K562 (cell line): ENCODE data around the gene WTAP. TPM values are rescaled to one million over a fixed set of nuclear protein-coding genes. Genes with fewer than 3 reads are reported as not detected.

Experiments used
- ATAC-seq: fragments of 200-7000 bp; cut with Tn5 transposase; 3 replicates; pipeline ENCODE4 v1.9.1; 2020; ENCODE audit warnings: moderate library complexity
- BruUV-seq: library from RNA; stranded (reverse); fragments of 400-500 nt; replicated peaks from 2 replicates; lab custom pipeline; 2021; lab: Mats Ljungman, UMichigan
- CTCF ChIA-PET: fragments of 300-600 bp; formaldehyde crosslinking; extraction: SDS; loops from one replicate; lab custom pipeline; 2021; ENCODE audit warnings: low intra/inter-chr PET ratio; lab: Yijun Ruan, JAX
- POLR2A ChIA-PET: fragments of 300-600, 350-650 bp; sonication (Branson Sonifier 250); formaldehyde crosslinking; extraction: SDS; loops from one replicate; lab custom pipeline; 2021; ENCODE audit warnings: antibody characterized with exemption, inconsistent platforms; lab: Yijun Ruan, JAX
- DNase-seq, 4 experiments: peaks; one replicate each; pipeline versions ENCODE4 v3.0.0 to v3.0.0-alpha.2; 2011 to 2018; ENCODE audit warnings: low spot score in 3 of 4, mixed read lengths in 3 of 4; ENCODE audit errors: extremely low read depth in 1 of 4
- FAIRE-seq: peaks from 2 replicates; lab custom pipeline; 2011; peaks lifted over from hg19 to GRCh38; lab: Jason Lieb, UNC
- H2AFZ ChIP-seq: 2 replicates; pipeline ENCODE4 v1.6.0; 2011; ENCODE audit warnings: low read depth, low read length, control low read depth, inconsistent platforms
- H3K27ac ChIP-seq: fragments of 200-600 bp; 3 replicates; pipeline ENCODE4 v1.8.0; 2011; ENCODE audit warnings: low read depth, mild to moderate bottlenecking, control low read depth, inconsistent platforms, low read length, moderate library complexity, mixed read lengths; ENCODE audit errors: extremely low read depth
- H3K27me3 ChIP-seq, 2 experiments: fragments of 300-600 bp in 1 of 2; 2 replicates in 1 of 2; 3 replicates in 1 of 2; pipeline versions ENCODE4 v1.6.0 to v1.8.0; 2011; ENCODE audit warnings: inconsistent platforms in 2 of 2, low read length in 2 of 2, mild to moderate bottlenecking in 1 of 2, mixed read lengths in 1 of 2, moderate library complexity in 1 of 2; ENCODE audit not compliant: control insufficient read depth in 2 of 2, insufficient read depth in 2 of 2
- H3K36me3 ChIP-seq: fragments of 300-600 bp; 3 replicates; pipeline ENCODE4 v1.8.0; 2011; ENCODE audit warnings: mild to moderate bottlenecking, low read length, inconsistent platforms; ENCODE audit not compliant: control insufficient read depth, insufficient read depth
- H3K4me1 ChIP-seq, 2 experiments: fragments of 200-600 bp in 1 of 2; replicated peaks in 1 of 2; 2 replicates in 1 of 2; 3 replicates in 1 of 2; pipeline versions ENCODE4 v1.5.1 to v1.8.0; 2011; ENCODE audit warnings: inconsistent platforms in 2 of 2, low read length in 2 of 2, mild to moderate bottlenecking in 1 of 2, mixed read lengths in 1 of 2, moderate library complexity in 1 of 2; ENCODE audit not compliant: control insufficient read depth in 2 of 2, insufficient read depth in 2 of 2
- H3K4me2 ChIP-seq: 2 replicates; pipeline ENCODE4 v1.6.1; 2011; ENCODE audit warnings: low read length, control low read depth, inconsistent platforms, mixed read lengths; ENCODE audit not compliant: insufficient read depth
- H3K4me3 ChIP-seq: fragments of 200-600 bp; sonication (generic), shearing (Covaris generic); 2 replicates; pipeline ENCODE4 v1.5.1; 2016; ENCODE audit warnings: control low read depth, inconsistent platforms
- H3K79me2 ChIP-seq: fragments of 200-600 bp; 3 replicates; pipeline ENCODE4 v1.8.0; 2011; ENCODE audit warnings: low read length, inconsistent platforms; ENCODE audit not compliant: control insufficient read depth, insufficient read depth
- H3K9ac ChIP-seq, 2 experiments: 2 replicates each; pipeline versions ENCODE4 v1.6.0 to v1.6.1; 2011; ENCODE audit warnings: low read depth in 2 of 2, low read length in 2 of 2, control low read depth in 1 of 2, inconsistent platforms in 1 of 2, mild to moderate bottlenecking in 1 of 2, mixed read lengths in 1 of 2; ENCODE audit not compliant: insufficient read depth in 1 of 2
- H3K9me1 ChIP-seq: one replicate; pipeline ENCODE4 v1.6.0; 2011; ENCODE audit warnings: inconsistent platforms, mild to moderate bottlenecking, low read length, moderate library complexity; ENCODE audit not compliant: control insufficient read depth, insufficient read depth
- H3K9me3 ChIP-seq: replicated peaks from 2 replicates; pipeline ENCODE4 v1.5.1; 2011; ENCODE audit warnings: low read depth, low read length, inconsistent platforms; ENCODE audit not compliant: control insufficient read depth, insufficient read depth
- H4K20me1 ChIP-seq: replicated peaks from 2 replicates; pipeline ENCODE4 v1.6.1; 2011; ENCODE audit warnings: low read length, inconsistent platforms, mixed read lengths; ENCODE audit not compliant: control insufficient read depth, insufficient read depth
- ILK ChIP-seq: fragments of 450-650 bp; IDR thresholded peaks from 2 replicates; pipeline ENCODE4 v1.6.1; 2016; ENCODE audit warnings: missing genetic modification characterization, low read depth, mild to moderate bottlenecking, missing compliant biosample characterization, moderate library complexity, borderline replicate concordance
- SMAD4 ChIP-seq: fragments of 250-450 bp; sonication (Bioruptor Pico); conservative IDR thresholded peaks from 2 replicates; pipeline ENCODE4 v1.8.0; 2021; ENCODE audit warnings: inconsistent platforms, mild to moderate bottlenecking, moderate library complexity
- ZNF175 ChIP-seq: fragments of 200-800 bp; sonication (Bioruptor generic); IDR thresholded peaks from 2 replicates; pipeline ENCODE4 v1.6.1; 2016; ENCODE audit warnings: low read depth, mild to moderate bottlenecking, missing genetic modification characterization, missing compliant biosample characterization
- WGBS: fragments of 100-300 bp; shearing (Covaris generic); methylation state at CpG from one replicate; pipeline ENCODE4 v1.1.6; 2016; ENCODE audit warnings: low coverage, mixed read lengths; ENCODE audit not compliant: insufficient coverage; ENCODE audit errors: missing lambda C conversion rate; 5-methylcytosine and 5-hydroxymethylcytosine counted together
- in situ Hi-C: fragments of 300-500 bp; cut with MboI; formaldehyde crosslinking; loops from 4 replicates; pipeline ENCODE4 v1.15.0; 2018; ENCODE audit warnings: inconsistent platforms, mixed read lengths
- intact Hi-C: fragments of 100-400 bp; cut with micrococcal nuclease; formaldehyde crosslinking; loops from 2 replicates; pipeline ENCODE4 v1.14.2; 2022
- polyA plus RNA-seq, 8 experiments: library from polyadenylated mRNA; depleted of rRNA in 4 of 8; stranded (reverse) in 5 of 8; unstranded in 3 of 8; fragments of >200 nt; fragmentation: Nextera tagmentation in 2 of 8; fragmentation: Illumina TruSeq in 1 of 8; extraction: Ambion mirVana in 2 of 8; extraction: Trizol in 1 of 8; gene quantifications; 2 replicates each; pipeline versions ENCODE4 v1.2.1 to v1.2.3, GENCODE V29; 2011 to 2014; ENCODE audit warnings: inconsistent platforms in 1 of 8, missing spikeins in 1 of 8
- total RNA-seq, 7 experiments: library from RNA; depleted of rRNA in 6 of 7; stranded (reverse); fragments of >200 nt in 6 of 7; fragmentation: Illumina TruSeq in 2 of 7; extraction: Trizol in 2 of 7; gene quantifications; 2 replicates each; pipeline versions ENCODE4 v1.2.1 to v1.2.3, GENCODE V29; 2011 to 2021; ENCODE audit warnings: low replicate concordance in 1 of 7
- TF ChIP-seq, protein P1 (sequence below): sonication (generic); formaldehyde crosslinking; IDR thresholded peaks from 2 replicates; pipeline ENCODE4 v1.8.1; 2023; ENCODE audit warnings: missing genetic modification reagents, mild to moderate bottlenecking, borderline replicate concordance
- TF ChIP-seq, protein P2 (sequence below): sonication (generic); formaldehyde crosslinking; IDR thresholded peaks from 2 replicates; pipeline ENCODE4 v1.8.0; 2022; ENCODE audit warnings: missing genetic modification reagents, mild to moderate bottlenecking, moderate library complexity, borderline replicate concordance

The WTAP gene
- total and polyA plus RNA-seq, 9 of the 15 experiments (the other 6 are each of a cell fraction or from before 2014, with no cell fraction given): 52.4 to 156 (median 110) TPM

DNA sequence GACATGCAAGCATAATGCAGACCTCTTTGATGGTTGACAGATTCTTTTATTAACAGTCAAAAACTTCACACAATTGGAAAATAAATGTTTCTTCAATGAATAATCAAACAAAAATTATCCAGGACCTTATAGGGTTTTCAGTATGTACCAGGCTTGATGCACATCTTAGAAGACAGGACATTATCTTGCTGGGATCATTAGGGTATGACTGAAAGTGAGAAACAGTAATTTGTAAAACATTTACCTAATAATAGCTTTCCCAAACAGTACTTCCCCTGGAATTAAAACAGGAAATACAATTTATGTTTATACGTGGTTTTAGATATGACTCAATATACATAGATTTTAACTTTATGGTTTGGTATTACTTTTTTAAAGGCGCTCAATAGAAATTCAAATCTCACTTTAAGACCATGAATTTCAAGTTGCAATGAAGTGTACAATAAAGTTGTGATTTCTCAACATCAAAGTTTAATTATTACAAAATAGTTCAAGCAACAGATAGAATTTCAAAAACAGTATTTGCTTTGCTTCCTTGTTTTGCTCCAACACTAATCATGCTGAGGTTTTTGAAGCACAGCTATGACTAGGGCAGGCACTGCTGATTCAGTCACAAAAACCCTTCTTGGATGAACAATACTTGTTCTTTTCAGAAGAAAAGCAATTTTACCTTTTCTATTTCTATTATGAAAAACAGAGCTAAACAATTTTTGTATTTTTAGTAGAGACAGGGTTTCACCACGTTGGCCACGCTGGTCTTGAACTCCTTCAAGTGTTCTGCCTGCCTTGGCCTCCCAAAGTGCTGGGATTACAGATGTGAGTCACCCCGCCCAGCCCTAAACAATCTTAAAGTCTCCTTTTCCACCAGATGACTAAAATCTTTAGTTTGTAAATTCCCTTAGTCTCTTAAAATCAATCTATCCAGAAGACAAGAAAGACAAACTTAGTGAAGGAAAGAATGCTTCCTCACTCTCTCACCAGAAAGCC, 47.9 kb upstream of the WTAP start:
- H3K9ac ChIP-seq: no peak overlapping the region
- no TSS peak for BruUV-seq
- H3K36me3 ChIP-seq: peaks cover 63% of the 10 kb centered on the region
- H2AFZ ChIP-seq: no peak overlapping the region
- H3K4me2 ChIP-seq: no peak overlapping the region
- ATAC-seq (no peak), FAIRE-seq (no peak), DNase-seq (no peak)
- intact Hi-C loops (no loop called here), in situ Hi-C loops (no loop called here)
- TF ChIP-seq ZNF175 (CRISPR knock-in tag): no peak
- no peaks in the 10 kb centered on the region for H3K9me1 ChIP-seq
- H3K27me3 ChIP-seq: no peaks in the 10 kb centered on the region
- H3K9me3 ChIP-seq: no peaks in the 10 kb centered on the region
- no peaks in the 10 kb centered on the region for H4K20me1 ChIP-seq
- H3K79me2 ChIP-seq: peaks cover 5% of the 10 kb centered on the region; the same call in 1 of the 3 replicates
- POLR2A ChIA-PET: interaction anchor here (0.9 to 1.6 kb wide), 4 partner anchors 9 to 15 kb away, joined by 3 to 12 read pairs (median 5); no protein-coding TSS in a partner anchor
- no peak overlapping the region for H3K4me3 ChIP-seq
- WGBS: 80% methylated on average over 5 of the region's 5 CpGs
- no peaks in the 10 kb centered on the region for H3K4me1 ChIP-seq
- H3K27ac ChIP-seq: no peak overlapping the region
- CTCF ChIA-PET: no interaction called here

DNA sequence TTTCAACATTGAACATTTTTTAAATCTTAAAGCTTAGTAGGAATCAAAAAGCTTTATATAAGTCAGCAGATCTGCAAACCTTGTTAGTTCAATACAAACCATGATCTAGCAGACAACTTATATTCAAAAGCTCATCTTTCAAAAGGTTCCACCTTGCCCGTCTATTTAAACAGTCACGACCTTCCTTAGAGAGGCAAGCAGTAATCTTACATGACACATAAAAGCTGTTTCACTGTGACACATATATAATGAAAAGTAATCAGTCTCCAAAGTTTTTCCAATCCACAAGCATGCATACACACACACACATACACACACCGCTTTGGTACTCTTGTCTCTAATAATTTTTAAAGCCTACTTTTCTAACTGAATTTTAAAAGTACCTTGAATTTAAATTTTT, 47.2 kb upstream of the WTAP start:
- intact Hi-C loops: no loop called here
- CTCF ChIA-PET: no interaction called here
- TF ChIP-seq ILK (no peak), SMAD4 (CRISPR knock-in tag) (no peak)
- TF ChIP-seq, protein P1, sequence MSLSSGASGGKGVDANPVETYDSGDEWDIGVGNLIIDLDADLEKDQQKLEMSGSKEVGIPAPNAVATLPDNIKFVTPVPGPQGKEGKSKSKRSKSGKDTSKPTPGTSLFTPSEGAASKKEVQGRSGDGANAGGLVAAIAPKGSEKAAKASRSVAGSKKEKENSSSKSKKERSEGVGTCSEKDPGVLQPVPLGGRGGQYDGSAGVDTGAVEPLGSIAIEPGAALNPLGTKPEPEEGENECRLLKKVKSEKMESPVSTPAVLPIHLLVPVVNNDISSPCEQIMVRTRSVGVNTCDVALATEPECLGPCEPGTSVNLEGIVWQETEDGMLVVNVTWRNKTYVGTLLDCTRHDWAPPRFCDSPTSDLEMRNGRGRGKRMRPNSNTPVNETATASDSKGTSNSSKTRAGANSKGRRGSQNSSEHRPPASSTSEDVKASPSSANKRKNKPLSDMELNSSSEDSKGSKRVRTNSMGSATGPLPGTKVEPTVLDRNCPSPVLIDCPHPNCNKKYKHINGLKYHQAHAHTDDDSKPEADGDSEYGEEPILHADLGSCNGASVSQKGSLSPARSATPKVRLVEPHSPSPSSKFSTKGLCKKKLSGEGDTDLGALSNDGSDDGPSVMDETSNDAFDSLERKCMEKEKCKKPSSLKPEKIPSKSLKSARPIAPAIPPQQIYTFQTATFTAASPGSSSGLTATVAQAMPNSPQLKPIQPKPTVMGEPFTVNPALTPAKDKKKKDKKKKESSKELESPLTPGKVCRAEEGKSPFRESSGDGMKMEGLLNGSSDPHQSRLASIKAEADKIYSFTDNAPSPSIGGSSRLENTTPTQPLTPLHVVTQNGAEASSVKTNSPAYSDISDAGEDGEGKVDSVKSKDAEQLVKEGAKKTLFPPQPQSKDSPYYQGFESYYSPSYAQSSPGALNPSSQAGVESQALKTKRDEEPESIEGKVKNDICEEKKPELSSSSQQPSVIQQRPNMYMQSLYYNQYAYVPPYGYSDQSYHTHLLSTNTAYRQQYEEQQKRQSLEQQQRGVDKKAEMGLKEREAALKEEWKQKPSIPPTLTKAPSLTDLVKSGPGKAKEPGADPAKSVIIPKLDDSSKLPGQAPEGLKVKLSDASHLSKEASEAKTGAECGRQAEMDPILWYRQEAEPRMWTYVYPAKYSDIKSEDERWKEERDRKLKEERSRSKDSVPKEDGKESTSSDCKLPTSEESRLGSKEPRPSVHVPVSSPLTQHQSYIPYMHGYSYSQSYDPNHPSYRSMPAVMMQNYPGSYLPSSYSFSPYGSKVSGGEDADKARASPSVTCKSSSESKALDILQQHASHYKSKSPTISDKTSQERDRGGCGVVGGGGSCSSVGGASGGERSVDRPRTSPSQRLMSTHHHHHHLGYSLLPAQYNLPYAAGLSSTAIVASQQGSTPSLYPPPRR (CRISPR knock-in tag): no peak
- TF ChIP-seq, protein P2, sequence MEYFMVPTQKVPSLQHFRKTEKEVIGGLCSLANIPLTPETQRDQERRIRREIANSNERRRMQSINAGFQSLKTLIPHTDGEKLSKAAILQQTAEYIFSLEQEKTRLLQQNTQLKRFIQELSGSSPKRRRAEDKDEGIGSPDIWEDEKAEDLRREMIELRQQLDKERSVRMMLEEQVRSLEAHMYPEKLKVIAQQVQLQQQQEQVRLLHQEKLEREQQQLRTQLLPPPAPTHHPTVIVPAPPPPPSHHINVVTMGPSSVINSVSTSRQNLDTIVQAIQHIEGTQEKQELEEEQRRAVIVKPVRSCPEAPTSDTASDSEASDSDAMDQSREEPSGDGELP: no peak
- TF ChIP-seq, all 486 proteins: peak for 0
- Histone ChIP-seq H3K9me3 (no peaks in the 10 kb centered on the region), H3K79me2 (peaks cover 5% of the 10 kb centered on the region; the same call in 1 of the 3 replicates), H3K27ac (no peak overlapping the region), H3K4me1 (no peaks in the 10 kb centered on the region), H3K36me3 (peaks cover 70% of the 10 kb centered on the region), H3K9me1 (no peaks in the 10 kb centered on the region), H3K9ac (no peak overlapping the region), H2AFZ (no peak overlapping the region), H3K4me2 (no peak overlapping the region), H3K27me3 (no peaks in the 10 kb centered on the region), H4K20me1 (no peaks in the 10 kb centered on the region), H3K4me3 (no peak overlapping the region)
- no peak for DNase-seq
- FAIRE-seq: no peak
- POLR2A ChIA-PET: interaction anchor here (0.9 to 1.6 kb wide), 4 partner anchors 9 to 14 kb away, joined by 3 to 12 read pairs (median 5); no protein-coding TSS in a partner anchor
- WGBS: 81% methylated on average over 3 of the region's 3 CpGs
- in situ Hi-C loops: no loop called here
- ATAC-seq: no peak
- BruUV-seq: TSS peak; percentile 11
